ENCODE data around the gene SGCD. TPM values are rescaled to one million over a fixed set of nuclear protein-coding genes. Genes with fewer than 3 reads are reported as not detected.

The SGCD gene
- total and polyA plus RNA-seq, 10 donors: 0.26 to 5.3 (median 1.3) TPM

GRCh38 chr5:156667616-156668015, 340.7 kb downstream of the SGCD start:
- no peak for TF ChIP-seq POLR2AphosphoS5 (IDR thresholded peaks at IDR 0.05)
- TF ChIP-seq, protein P1, sequence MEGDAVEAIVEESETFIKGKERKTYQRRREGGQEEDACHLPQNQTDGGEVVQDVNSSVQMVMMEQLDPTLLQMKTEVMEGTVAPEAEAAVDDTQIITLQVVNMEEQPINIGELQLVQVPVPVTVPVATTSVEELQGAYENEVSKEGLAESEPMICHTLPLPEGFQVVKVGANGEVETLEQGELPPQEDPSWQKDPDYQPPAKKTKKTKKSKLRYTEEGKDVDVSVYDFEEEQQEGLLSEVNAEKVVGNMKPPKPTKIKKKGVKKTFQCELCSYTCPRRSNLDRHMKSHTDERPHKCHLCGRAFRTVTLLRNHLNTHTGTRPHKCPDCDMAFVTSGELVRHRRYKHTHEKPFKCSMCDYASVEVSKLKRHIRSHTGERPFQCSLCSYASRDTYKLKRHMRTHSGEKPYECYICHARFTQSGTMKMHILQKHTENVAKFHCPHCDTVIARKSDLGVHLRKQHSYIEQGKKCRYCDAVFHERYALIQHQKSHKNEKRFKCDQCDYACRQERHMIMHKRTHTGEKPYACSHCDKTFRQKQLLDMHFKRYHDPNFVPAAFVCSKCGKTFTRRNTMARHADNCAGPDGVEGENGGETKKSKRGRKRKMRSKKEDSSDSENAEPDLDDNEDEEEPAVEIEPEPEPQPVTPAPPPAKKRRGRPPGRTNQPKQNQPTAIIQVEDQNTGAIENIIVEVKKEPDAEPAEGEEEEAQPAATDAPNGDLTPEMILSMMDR (IDR thresholded peaks at IDR 0.05 in 8 of 11, conservative IDR thresholded peaks at IDR 0.05 in 3 of 11): no peak
- TF ChIP-seq POLR2A (IDR thresholded peaks at IDR 0.05): no peak
- no peaks in the 10 kb centered on the region for H3K4me1 ChIP-seq
- no peak overlapping the region for H3K27ac ChIP-seq
- 79 to 89% (median 80%) methylated on average over 3 of the region's 3 CpGs for WGBS, 5 donors
- H3K27me3 ChIP-seq (replicated peaks in 1 of 7): no peaks in the 10 kb centered on the region
- no peaks in the 10 kb centered on the region for H3K36me3 ChIP-seq
- DNase-seq: no peak
- intact Hi-C loops (cut with DNase I; ENCODE audit: low total_unique reads): no loop called here
- H3K9me3 ChIP-seq: no peaks in the 10 kb centered on the region
- no peak overlapping the region for H3K4me3 ChIP-seq

- Histone ChIP-seq H3K36me3 (no peaks in the 10 kb centered on the region), H3K27me3 (replicated peaks in 1 of 7) (no peaks in the 10 kb centered on the region), H3K27ac (no peak overlapping the region), H3K4me1 (no peaks in the 10 kb centered on the region), H3K4me3 (no peak overlapping the region), H3K9me3 (no peaks in the 10 kb centered on the region)
- intact Hi-C loops (cut with DNase I; ENCODE audit: low total_unique reads): no loop called here
- DNase-seq: no peak
- TF ChIP-seq POLR2A (IDR thresholded peaks at IDR 0.05) (no peak), POLR2AphosphoS5 (IDR thresholded peaks at IDR 0.05) (no peak)
- TF ChIP-seq, protein P1 (IDR thresholded peaks at IDR 0.05 in 8 of 11, conservative IDR thresholded peaks at IDR 0.05 in 3 of 11): no peak
Measured at GRCh38 chr5:156669416-156669815, 342.5 kb downstream of the SGCD start.

GRCh38 chr5:156670615-156671014, 343.7 kb downstream of the SGCD start:
- Histone ChIP-seq H3K9me3 (no peaks in the 10 kb centered on the region), H3K4me1 (no peaks in the 10 kb centered on the region), H3K4me3 (no peak overlapping the region), H3K27me3 (replicated peaks in 1 of 7) (no peaks in the 10 kb centered on the region), H3K27ac (no peak overlapping the region), H3K36me3 (no peaks in the 10 kb centered on the region)
- intact Hi-C loops (cut with DNase I; ENCODE audit: low total_unique reads): no loop called here
- 70 to 80% (median 77%) methylated on average over 2 of the region's 2 CpGs for WGBS, 5 donors
- DNase-seq: no peak
- TF ChIP-seq POLR2A (IDR thresholded peaks at IDR 0.05) (no peak), POLR2AphosphoS5 (IDR thresholded peaks at IDR 0.05) (no peak)
- TF ChIP-seq, protein P1 (IDR thresholded peaks at IDR 0.05 in 8 of 11, conservative IDR thresholded peaks at IDR 0.05 in 3 of 11): no peak

DNA sequence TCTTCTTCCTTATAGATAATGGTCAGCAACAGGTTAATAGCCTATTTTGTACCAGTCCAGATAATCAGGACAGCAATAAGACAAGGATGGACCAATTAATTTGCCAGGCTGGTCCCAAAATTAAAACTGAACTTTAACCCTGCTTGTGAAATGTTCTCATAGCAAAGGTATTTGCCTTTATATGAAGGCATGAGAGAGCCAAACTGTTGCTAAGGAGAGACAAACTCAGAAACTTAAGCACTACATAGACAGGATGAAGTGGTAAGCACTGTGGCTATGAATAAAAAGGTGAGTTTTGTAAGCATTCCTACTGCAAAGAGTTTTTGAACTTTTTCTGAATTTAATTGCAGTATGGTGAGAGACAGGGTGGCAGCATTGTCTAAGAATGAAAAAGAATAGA, 348.4 kb downstream of the SGCD start:
- no peak for DNase-seq
- intact Hi-C loops (cut with DNase I; ENCODE audit: low total_unique reads): no loop called here
- Histone ChIP-seq H3K9me3 (no peaks in the 10 kb centered on the region), H3K4me3 (no peak overlapping the region), H3K36me3 (no peaks in the 10 kb centered on the region), H3K27me3 (replicated peaks in 1 of 7) (no peaks in the 10 kb centered on the region), H3K4me1 (no peaks in the 10 kb centered on the region), H3K27ac (no peak overlapping the region)
- TF ChIP-seq POLR2A (IDR thresholded peaks at IDR 0.05) (no peak), POLR2AphosphoS5 (IDR thresholded peaks at IDR 0.05) (no peak)
- TF ChIP-seq, protein P1 (IDR thresholded peaks at IDR 0.05 in 8 of 11, conservative IDR thresholded peaks at IDR 0.05 in 3 of 11): no peak

Data from spleen (tissue), 11 donors.